Panc1 (cell line): ENCODE results near the gene FAM13A.

ENCODE experiments used
- CTCF ChIP-seq: fragments of 450-650 bp; IDR thresholded peaks from 2 replicates; pipeline ENCODE4 v1.5.1; 2017; ENCODE audit warnings: mild to moderate bottlenecking
- SIN3A ChIP-seq: IDR thresholded peaks from 2 replicates; pipeline ENCODE4 v1.6.1; 2012; ENCODE audit warnings: low read depth, mild to moderate bottlenecking, low read length, moderate library complexity, borderline replicate concordance; ENCODE audit not compliant: insufficient read depth
- TF ChIP-seq, protein P1 (sequence below), 2 experiments: IDR thresholded peaks; 2 replicates each; pipeline ENCODE4 v1.6.1; 2011 to 2012; ENCODE audit warnings: low read depth in 2 of 2, control low read depth in 1 of 2, low read length in 1 of 2, mild to moderate bottlenecking in 1 of 2, moderate library complexity in 1 of 2; ENCODE audit not compliant: insufficient read depth in 1 of 2

DNA sequence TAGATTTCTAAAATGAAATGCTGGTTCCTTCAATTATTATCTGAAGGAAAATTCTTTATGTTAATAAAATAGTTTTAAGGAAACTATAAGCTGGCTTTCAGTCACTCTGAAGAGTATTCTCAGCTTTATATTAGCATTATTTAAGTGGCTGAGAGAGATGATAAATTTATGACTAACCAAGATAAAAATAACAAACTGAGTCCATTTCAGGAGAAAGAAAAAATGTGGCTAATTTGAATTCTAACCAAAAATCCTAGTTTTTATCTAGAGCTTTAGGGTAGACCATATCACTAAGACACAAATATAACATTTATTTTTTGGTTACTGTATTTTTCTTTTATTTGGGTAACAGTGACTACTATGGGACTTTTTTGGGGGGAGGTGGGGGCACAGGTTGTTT, 299.9 kb downstream of the FAM13A start:
- TF ChIP-seq, protein P1, sequence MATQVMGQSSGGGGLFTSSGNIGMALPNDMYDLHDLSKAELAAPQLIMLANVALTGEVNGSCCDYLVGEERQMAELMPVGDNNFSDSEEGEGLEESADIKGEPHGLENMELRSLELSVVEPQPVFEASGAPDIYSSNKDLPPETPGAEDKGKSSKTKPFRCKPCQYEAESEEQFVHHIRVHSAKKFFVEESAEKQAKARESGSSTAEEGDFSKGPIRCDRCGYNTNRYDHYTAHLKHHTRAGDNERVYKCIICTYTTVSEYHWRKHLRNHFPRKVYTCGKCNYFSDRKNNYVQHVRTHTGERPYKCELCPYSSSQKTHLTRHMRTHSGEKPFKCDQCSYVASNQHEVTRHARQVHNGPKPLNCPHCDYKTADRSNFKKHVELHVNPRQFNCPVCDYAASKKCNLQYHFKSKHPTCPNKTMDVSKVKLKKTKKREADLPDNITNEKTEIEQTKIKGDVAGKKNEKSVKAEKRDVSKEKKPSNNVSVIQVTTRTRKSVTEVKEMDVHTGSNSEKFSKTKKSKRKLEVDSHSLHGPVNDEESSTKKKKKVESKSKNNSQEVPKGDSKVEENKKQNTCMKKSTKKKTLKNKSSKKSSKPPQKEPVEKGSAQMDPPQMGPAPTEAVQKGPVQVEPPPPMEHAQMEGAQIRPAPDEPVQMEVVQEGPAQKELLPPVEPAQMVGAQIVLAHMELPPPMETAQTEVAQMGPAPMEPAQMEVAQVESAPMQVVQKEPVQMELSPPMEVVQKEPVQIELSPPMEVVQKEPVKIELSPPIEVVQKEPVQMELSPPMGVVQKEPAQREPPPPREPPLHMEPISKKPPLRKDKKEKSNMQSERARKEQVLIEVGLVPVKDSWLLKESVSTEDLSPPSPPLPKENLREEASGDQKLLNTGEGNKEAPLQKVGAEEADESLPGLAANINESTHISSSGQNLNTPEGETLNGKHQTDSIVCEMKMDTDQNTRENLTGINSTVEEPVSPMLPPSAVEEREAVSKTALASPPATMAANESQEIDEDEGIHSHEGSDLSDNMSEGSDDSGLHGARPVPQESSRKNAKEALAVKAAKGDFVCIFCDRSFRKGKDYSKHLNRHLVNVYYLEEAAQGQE (IDR thresholded peaks at IDR 0.05; ENCODE audit: insufficient read depth in 1 of 2, low read depth in 2 of 2, low read length in 1 of 2): no peak
- TF ChIP-seq CTCF: no peak
- no peak for TF ChIP-seq SIN3A
